DMS153 (cell line): ENCODE results near the gene EGFR.

ENCODE experiments used
- DNase-seq: peaks from one replicate; lab custom pipeline; 2025; lab: John Stamatoyannopoulos, UW

The EGFR gene

GRCh38 chr7:55018361-55019190 is at the start of gene EGFR:
Gene EGFR, plus strand, starts transcription at chr7:55019017. Its CDS starts 261 bp downstream, at chr7:55019278.
- DNase-seq = no peak

GRCh38 chr7:54969208-54969967 is 49.4 kb upstream of the EGFR start:
- no peak for DNase-seq

- DNase-seq = no peak
These were observed 46.0 kb upstream of the EGFR start for GRCh38 chr7:54972733-54973294.

GRCh38 chr7:54978364-54979116 is 40.3 kb upstream of the EGFR start:
- no peak for DNase-seq

- DNase-seq = no peak
These were observed 38.3 kb upstream of the EGFR start for GRCh38 chr7:54980521-54980920.

GRCh38 chr7:54981913-54982312 is 36.9 kb upstream of the EGFR start:
- no peak for DNase-seq

GRCh38 chr7:54985426-54986330 is 33.1 kb upstream of the EGFR start:
- no peak for DNase-seq

- no peak for DNase-seq
These were observed 32.1 kb upstream of the EGFR start for GRCh38 chr7:54986716-54987115.

- no peak for DNase-seq
These were observed 31.0 kb upstream of the EGFR start for GRCh38 chr7:54987772-54988171.

GRCh38 chr7:54988516-54988915 is 30.3 kb upstream of the EGFR start:
- DNase-seq = no peak

- DNase-seq = no peak
These were observed 29.2 kb upstream of the EGFR start for GRCh38 chr7:54989453-54990225.

GRCh38 chr7:54991341-54991740 is 27.5 kb upstream of the EGFR start:
- no peak for DNase-seq

GRCh38 chr7:54992871-54993475 is 25.8 kb upstream of the EGFR start:
- no peak for DNase-seq

GRCh38 chr7:54995166-54995565 is 23.7 kb upstream of the EGFR start:
- DNase-seq = no peak

GRCh38 chr7:54995610-54996363 is 23.0 kb upstream of the EGFR start:
- no peak for DNase-seq

- no peak for DNase-seq
These were observed 22.4 kb upstream of the EGFR start for GRCh38 chr7:54996391-54996790.

GRCh38 chr7:55004579-55004978 is 14.2 kb upstream of the EGFR start:
- DNase-seq = no peak

- DNase-seq = no peak
These were observed 13.5 kb upstream of the EGFR start for GRCh38 chr7:55005241-55005851.

GRCh38 chr7:55006499-55006898 is 12.3 kb upstream of the EGFR start:
- no peak for DNase-seq
